Kidney epithelial cell (primary cell): ENCODE measurements around the gene RUNX2. TPM values are rescaled to one million over a fixed set of nuclear protein-coding genes. Genes with fewer than 3 reads are reported as not detected.
A peak's percentile ranks its signal among the peaks of the same experiment; 100 is the strongest.

Experiments used
- DNase-seq: peaks from one replicate; pipeline ENCODE4 v3.0.0-alpha.2; 2010; ENCODE audit warnings: low read depth
- H3K27me3 ChIP-seq: 2 replicates; pipeline ENCODE4 v1.6.0; 2011; ENCODE audit warnings: low read length; ENCODE audit not compliant: control insufficient read depth, insufficient read depth
- H3K36me3 ChIP-seq: 2 replicates; pipeline ENCODE4 v1.5.1; 2011; ENCODE audit warnings: low read length; ENCODE audit not compliant: control insufficient read depth, insufficient read depth
- H3K4me3 ChIP-seq: 2 replicates; pipeline ENCODE4 v1.5.1; 2011; ENCODE audit warnings: low read depth, mild to moderate bottlenecking, control low read depth, low read length
- total RNA-seq: library from RNA; depleted of rRNA; stranded (reverse); fragments of >200 nt; gene quantifications from 2 replicates; pipeline ENCODE4 v1.2.3, GENCODE V29; 2015
- TF ChIP-seq, protein P1 (sequence below): IDR thresholded peaks from 2 replicates; pipeline ENCODE4 v1.5.1; 2011; ENCODE audit warnings: mild to moderate bottlenecking, moderate library complexity, low read length, control low read depth, inconsistent platforms; ENCODE audit not compliant: insufficient read depth, poor library complexity, severe bottlenecking

Gene RUNX2
- total RNA-seq, 1 donor from 2014 or later: 9.2 TPM

DNA sequence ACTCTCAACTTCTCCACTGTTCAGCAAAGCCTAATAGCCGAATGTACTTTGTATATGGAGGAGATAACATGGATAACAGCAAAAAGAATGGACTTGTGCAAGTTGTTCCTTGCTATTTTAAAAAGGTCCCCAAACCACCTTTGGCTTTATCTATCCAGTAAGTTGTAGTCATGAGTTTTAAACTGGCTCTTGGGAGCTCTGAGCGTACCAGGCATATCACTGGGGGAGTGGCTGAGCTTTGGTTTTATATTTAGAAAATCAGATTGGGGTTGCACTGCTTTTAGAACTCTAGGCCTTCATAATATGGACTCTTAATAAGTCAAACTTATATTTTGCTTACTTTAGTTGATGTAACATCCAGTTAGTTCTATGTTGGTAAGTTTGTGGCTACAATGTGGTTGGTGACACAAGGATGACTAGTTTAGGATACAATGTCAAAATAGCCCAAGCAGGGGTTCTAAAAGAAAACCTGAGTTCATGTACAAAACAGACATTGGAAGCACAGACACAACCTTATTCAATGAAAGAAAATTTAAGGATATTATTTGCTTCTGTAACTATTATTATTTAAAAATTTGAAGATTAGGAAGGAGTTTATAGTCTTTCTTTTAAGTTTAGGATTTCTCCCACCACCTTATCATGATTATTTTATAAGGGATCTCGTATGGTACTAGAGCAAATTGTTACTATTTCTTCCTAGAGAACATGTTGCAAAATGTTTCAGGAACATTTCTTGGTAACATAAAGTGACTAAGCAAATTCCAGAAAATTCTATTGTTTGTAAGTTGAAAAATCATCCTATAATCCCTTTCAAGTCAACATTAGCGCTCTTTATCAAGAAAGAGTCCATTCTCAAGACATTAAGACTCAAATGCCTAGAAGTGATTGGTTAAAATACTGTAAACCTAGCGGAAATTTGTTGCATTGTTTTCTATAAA is 215.4 kb downstream of the RUNX2 start:
- DNase-seq: peak; percentile 31
- Histone ChIP-seq H3K36me3 (no peaks in the 10 kb centered on the region), H3K27me3 (no peaks in the 10 kb centered on the region), H3K4me3 (no peak overlapping the region)
- TF ChIP-seq, protein P1, sequence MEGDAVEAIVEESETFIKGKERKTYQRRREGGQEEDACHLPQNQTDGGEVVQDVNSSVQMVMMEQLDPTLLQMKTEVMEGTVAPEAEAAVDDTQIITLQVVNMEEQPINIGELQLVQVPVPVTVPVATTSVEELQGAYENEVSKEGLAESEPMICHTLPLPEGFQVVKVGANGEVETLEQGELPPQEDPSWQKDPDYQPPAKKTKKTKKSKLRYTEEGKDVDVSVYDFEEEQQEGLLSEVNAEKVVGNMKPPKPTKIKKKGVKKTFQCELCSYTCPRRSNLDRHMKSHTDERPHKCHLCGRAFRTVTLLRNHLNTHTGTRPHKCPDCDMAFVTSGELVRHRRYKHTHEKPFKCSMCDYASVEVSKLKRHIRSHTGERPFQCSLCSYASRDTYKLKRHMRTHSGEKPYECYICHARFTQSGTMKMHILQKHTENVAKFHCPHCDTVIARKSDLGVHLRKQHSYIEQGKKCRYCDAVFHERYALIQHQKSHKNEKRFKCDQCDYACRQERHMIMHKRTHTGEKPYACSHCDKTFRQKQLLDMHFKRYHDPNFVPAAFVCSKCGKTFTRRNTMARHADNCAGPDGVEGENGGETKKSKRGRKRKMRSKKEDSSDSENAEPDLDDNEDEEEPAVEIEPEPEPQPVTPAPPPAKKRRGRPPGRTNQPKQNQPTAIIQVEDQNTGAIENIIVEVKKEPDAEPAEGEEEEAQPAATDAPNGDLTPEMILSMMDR: no peak

DNA sequence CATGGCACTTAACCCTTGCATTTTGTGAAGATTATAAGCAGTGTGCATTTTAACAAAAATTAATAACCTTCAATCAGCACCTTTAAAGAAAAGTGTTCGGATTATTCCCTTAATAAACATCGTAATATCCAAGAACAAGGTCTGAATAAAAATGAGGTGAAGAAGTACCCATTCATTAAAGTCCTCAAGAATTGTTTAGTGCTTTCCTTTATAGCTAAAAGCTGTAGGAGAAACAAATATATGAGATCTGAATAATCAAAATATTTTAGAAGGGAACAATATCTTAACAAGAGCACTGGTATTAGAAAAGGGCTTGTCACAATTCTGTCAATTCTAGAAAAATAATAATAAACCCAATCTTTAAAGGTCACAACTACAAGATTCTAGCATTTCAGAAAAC is 217.3 kb downstream of the RUNX2 start:
- TF ChIP-seq, protein P1: no peak

DNA sequence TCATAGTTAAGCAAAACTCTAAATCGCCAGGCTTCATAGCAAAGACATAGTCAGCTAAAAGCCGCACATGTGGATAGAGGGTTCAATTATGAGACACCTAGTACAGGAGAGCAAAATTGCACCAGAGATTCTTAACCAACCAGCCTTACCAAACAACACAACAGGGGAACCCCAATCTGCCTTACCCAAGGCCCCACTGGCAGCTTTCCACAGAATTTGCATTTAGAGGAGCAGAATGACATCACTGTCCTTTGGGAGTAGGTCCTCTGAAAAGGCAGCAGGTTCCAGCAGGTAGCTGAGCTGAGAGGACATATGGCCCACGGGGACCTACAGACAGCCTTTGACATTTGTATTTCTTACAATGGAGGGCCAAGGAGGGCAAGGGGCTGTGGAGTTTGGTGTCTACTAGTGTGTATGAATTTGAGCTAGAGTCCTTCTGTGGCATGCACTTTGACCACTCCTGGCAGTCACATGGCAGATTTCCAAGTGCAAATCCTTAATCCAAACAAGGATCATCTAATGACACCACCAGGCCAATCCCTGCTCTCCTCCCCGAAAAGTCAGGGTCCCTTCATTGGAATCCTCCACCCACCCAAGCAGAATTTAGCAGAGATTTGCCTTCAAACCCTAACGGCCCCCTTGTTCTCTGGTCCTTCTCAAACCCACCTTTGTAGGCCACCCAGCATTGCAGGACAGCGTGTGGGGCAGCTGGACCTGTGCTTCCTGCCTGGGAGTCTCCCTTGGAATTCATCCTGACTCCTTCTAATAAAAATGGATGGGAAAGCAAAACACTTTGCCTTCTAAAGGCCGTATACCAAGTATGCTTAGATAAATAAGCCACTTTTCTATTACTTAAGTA is 220.8 kb downstream of the RUNX2 start:
- H3K27me3 ChIP-seq: no peaks in the 10 kb centered on the region
- TF ChIP-seq, protein P1: no peak
- H3K36me3 ChIP-seq: no peaks in the 10 kb centered on the region
- no peak overlapping the region for H3K4me3 ChIP-seq
- no peak for DNase-seq

More for the DNA sequence above, 217.3 kb downstream of the RUNX2 start:
- no peaks in the 10 kb centered on the region for H3K27me3 ChIP-seq
- no peak overlapping the region for H3K4me3 ChIP-seq
- DNase-seq: no peak
- H3K36me3 ChIP-seq: no peaks in the 10 kb centered on the region

DNA sequence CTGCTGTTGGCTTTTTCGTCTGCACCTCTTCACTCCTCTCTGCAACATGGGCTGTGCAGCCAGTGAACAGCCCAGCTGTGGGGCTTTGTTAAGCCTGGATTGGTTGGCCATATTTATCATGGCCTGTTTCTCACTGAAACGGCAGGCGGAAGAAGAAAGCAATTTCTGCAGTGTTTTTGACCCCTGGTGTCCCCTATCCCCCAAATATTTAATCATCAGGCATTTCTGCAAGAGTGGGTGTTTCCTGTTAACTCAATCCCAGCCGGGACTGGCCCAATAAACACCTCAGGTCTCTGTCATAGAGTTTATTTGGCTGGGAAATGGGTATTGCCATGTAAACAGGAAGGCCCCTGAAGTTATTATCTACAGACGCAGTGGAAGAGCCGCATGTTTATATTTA is 224.4 kb downstream of the RUNX2 start:
- Histone ChIP-seq H3K27me3 (no peaks in the 10 kb centered on the region), H3K36me3 (no peaks in the 10 kb centered on the region), H3K4me3 (no peak overlapping the region)
- TF ChIP-seq, protein P1: no peak
- no peak for DNase-seq

DNA sequence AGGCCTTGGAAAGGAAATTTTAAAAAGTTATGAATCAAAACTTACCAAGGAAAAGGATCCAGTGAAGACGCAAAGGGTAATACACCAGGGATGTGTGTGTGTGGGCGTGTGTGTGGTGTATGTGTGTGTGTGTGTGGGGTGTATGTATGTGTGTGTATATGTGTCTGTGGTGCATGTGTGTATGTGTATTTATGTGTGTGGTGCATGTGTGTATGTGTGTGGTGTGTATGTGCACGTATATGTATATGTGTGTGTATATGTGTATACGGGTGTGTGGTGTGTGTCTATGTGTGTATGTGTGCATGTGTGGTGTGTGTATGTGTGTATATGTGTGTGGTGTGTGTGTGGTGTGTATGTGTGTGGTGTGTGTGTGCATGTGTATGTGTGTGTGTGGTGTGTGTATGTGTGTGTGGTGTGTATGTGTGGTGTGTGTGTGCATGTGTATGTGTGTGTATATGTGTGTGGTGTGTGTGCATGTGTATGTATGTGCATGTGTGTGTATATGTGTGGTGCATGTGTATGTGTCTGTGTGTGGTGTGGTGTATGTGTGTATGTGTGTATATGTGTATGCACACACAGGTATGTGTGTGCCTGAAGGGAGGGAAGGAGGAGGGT is 225.7 kb downstream of the RUNX2 start:
- H3K27me3 ChIP-seq: no peaks in the 10 kb centered on the region
- no peak overlapping the region for H3K4me3 ChIP-seq
- DNase-seq: no peak
- no peaks in the 10 kb centered on the region for H3K36me3 ChIP-seq
- TF ChIP-seq, protein P1: no peak
